GM19463 (cell line): Measurements from ENCODE around the gene CD248.
"Not testable (repeated sequence)": the region's sequence is repeated elsewhere in the genome, so short reads cannot be mapped to it uniquely, and the experiment has no call there.

ENCODE experiments used
- ATAC-seq: cut with Tn5 transposase; IDR thresholded peaks from one replicate; pipeline ENCODE4 v1.9.1; 2021; ENCODE audit warnings: mild to moderate bottlenecking, moderate library complexity; ENCODE audit not compliant: unreplicated experiment

The CD248 gene

GRCh38 chr11:66278363-66279091 is 38.3 kb downstream of the CD248 start:
- no peak for ATAC-seq

GRCh38 chr11:66277471-66278362 is 39.1 kb downstream of the CD248 start, which contains the start of gene CNIH2:
CNIH2 (plus strand) TSS chr11:66278175; CDS start chr11:66278457, 282 bp downstream.
- ATAC-seq = no peak

- ATAC-seq = not testable (repeated sequence)
Observed at GRCh38 chr11:66277064-66277463, 39.8 kb downstream of the CD248 start.

- not testable (repeated sequence) for ATAC-seq
Observed at GRCh38 chr11:66276619-66277018, 40.2 kb downstream of the CD248 start.

- ATAC-seq = no peak
Observed at GRCh38 chr11:66275984-66276612, 40.7 kb downstream of the CD248 start.

- ATAC-seq = no peak
Observed at GRCh38 chr11:66275396-66275795, 41.4 kb downstream of the CD248 start.

- no peak for ATAC-seq
Observed at GRCh38 chr11:66274219-66274618, 42.6 kb downstream of the CD248 start.

- ATAC-seq = no peak
Observed at GRCh38 chr11:66272596-66272995, 44.2 kb downstream of the CD248 start.

GRCh38 chr11:66271816-66272215 is 45.0 kb downstream of the CD248 start:
- no peak for ATAC-seq

- ATAC-seq = no peak
Observed at GRCh38 chr11:66268952-66269905, 47.6 kb downstream of the CD248 start.

GRCh38 chr11:66268244-66268951 is 48.4 kb downstream of the CD248 start, which contains the start of gene RAB1B:
RAB1B (plus strand) TSS chr11:66268639; CDS start chr11:66268680, 41 bp downstream.
- peak; percentile 82 for ATAC-seq

- ATAC-seq = peak; percentile 53
Observed at GRCh38 chr11:66267379-66268243, 49.2 kb downstream of the CD248 start.

- ATAC-seq = no peak
Observed at GRCh38 chr11:66267039-66267378, 49.8 kb downstream of the CD248 start.

GRCh38 chr11:66266378-66267038 is 50.3 kb downstream of the CD248 start:
- no peak for ATAC-seq

GRCh38 chr11:66265531-66266377 is 51.1 kb downstream of the CD248 start:
- no peak for ATAC-seq

GRCh38 chr11:66264914-66265313 is 51.9 kb downstream of the CD248 start:
- no peak for ATAC-seq
